Measurements from ENCODE around the gene HSF5.

DNA sequence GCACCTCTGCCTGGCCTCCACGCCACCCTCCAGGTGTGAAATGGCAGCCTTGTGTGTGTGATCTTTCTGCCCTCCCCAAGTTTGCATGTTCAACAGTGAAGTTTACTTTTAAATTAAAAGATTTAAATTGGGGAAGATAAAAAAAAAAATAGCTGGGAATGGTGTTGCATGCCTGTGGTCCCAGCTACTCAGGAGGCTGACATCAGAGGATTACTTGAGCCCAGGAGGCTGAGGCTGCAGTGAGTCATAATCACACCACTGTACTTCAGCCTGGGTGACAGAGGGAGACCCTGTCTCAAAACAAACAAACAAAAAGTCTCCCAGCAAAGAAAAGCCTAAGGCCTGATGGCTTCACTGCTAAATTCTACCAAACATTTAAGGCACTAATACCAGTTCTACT is 35.5 kb downstream of the HSF5 start:
- TF ChIP-seq, protein P1, sequence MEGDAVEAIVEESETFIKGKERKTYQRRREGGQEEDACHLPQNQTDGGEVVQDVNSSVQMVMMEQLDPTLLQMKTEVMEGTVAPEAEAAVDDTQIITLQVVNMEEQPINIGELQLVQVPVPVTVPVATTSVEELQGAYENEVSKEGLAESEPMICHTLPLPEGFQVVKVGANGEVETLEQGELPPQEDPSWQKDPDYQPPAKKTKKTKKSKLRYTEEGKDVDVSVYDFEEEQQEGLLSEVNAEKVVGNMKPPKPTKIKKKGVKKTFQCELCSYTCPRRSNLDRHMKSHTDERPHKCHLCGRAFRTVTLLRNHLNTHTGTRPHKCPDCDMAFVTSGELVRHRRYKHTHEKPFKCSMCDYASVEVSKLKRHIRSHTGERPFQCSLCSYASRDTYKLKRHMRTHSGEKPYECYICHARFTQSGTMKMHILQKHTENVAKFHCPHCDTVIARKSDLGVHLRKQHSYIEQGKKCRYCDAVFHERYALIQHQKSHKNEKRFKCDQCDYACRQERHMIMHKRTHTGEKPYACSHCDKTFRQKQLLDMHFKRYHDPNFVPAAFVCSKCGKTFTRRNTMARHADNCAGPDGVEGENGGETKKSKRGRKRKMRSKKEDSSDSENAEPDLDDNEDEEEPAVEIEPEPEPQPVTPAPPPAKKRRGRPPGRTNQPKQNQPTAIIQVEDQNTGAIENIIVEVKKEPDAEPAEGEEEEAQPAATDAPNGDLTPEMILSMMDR (conservative IDR thresholded peaks at IDR 0.05; ENCODE audit: low read length), result no peak
- no peak for TF ChIP-seq EZH2phosphoT487 (IDR thresholded peaks at IDR 0.05; ENCODE audit: borderline replicate concordance, low read depth, low read length)
